Measurements from ENCODE around the gene RNF167. TPM values are rescaled to one million over a fixed set of nuclear protein-coding genes. Genes with fewer than 3 reads are reported as not detected.

Gene RNF167
- total RNA-seq, 1 experiment from 2014 or later, result 31.8 TPM

- DNase-seq (ENCODE audit: low read depth), result no peak
These were observed 38.7 kb downstream of the RNF167 start for GRCh38 chr17:4978726-4979125.

- peak; percentile 53 for DNase-seq (ENCODE audit: low read depth)
These were observed 40.7 kb downstream of the RNF167 start for GRCh38 chr17:4980644-4981216.

GRCh38 chr17:4982305-4982704 is 42.2 kb downstream of the RNF167 start:
- DNase-seq (ENCODE audit: low read depth), result no peak

- DNase-seq (ENCODE audit: low read depth), result no peak
These were observed 46.3 kb downstream of the RNF167 start for GRCh38 chr17:4986403-4986802.

- DNase-seq (ENCODE audit: low read depth), result peak; percentile 88
These were observed 47.1 kb downstream of the RNF167 start, which contains the start of gene CAMTA2 for GRCh38 chr17:4986951-4987766. Gene CAMTA2, minus strand, starts transcription at chr17:4987675. Its CDS starts 1,453 bp downstream, at chr17:4986222.

GRCh38 chr17:4987767-4988567 is 47.9 kb downstream of the RNF167 start:
- no peak for DNase-seq (ENCODE audit: low read depth)

GRCh38 chr17:4994081-4994595 is 54.1 kb downstream of the RNF167 start:
- DNase-seq (ENCODE audit: low read depth), result no peak

Other genes with a start within 250 kb of the RNF167 start
- 31.8 and 35.1 TPM in 2 replicates for gene PELP1, start 236.1 kb upstream of the RNF167 start, total RNA-seq (2014; rRNA removed; shearing (Covaris generic))
- gene ARRB2, start 229.6 kb upstream of the RNF167 start, total RNA-seq (2014; rRNA removed; shearing (Covaris generic)), result 10.7 and 16.4 TPM in 2 replicates
- gene MED11, start 208.8 kb upstream of the RNF167 start, total RNA-seq (2014; rRNA removed; shearing (Covaris generic)), result 23.9 and 29.3 TPM in 2 replicates
- 1.1 TPM in 1 of 2 replicates, not detected in the other for gene ZMYND15, start 200.4 kb upstream of the RNF167 start, total RNA-seq (2014; rRNA removed; shearing (Covaris generic))
- 3.0 and 3.8 TPM in 2 replicates for gene CXCL16, start 200.3 kb upstream of the RNF167 start, total RNA-seq (2014; rRNA removed; shearing (Covaris generic))
- not detected in 2 replicates for gene TM4SF5, start 168.4 kb upstream of the RNF167 start, total RNA-seq (2014; rRNA removed; shearing (Covaris generic))
- not detected in 2 replicates for gene VMO1, start 153.9 kb upstream of the RNF167 start, total RNA-seq (2014; rRNA removed; shearing (Covaris generic))
- gene GLTPD2, start 151.3 kb upstream of the RNF167 start, total RNA-seq (2014; rRNA removed; shearing (Covaris generic)), result not detected in 2 replicates
- gene PSMB6, start 144.1 kb upstream of the RNF167 start, total RNA-seq (2014; rRNA removed; shearing (Covaris generic)), result 361 and 379 TPM in 2 replicates
- gene PLD2, start 133.1 kb upstream of the RNF167 start, total RNA-seq (2014; rRNA removed; shearing (Covaris generic)), result 3.7 and 9.2 TPM in 2 replicates
- 10.8 and 13.8 TPM in 2 replicates for gene MINK1, start 106.9 kb upstream of the RNF167 start, total RNA-seq (2014; rRNA removed; shearing (Covaris generic))
- gene C17orf107, start 40.7 kb upstream of the RNF167 start, total RNA-seq (2014; rRNA removed; shearing (Covaris generic)), result 0.17 TPM in 1 of 2 replicates, not detected in the other
- 1.1 TPM in 1 of 2 replicates, not detected in the other for gene CHRNE, start 37.2 kb upstream of the RNF167 start, total RNA-seq (2014; rRNA removed; shearing (Covaris generic))
- 0.23 TPM in 1 of 2 replicates, not detected in the other for gene GP1BA, start 8.0 kb upstream of the RNF167 start, total RNA-seq (2014; rRNA removed; shearing (Covaris generic))
- 82.4 and 112 TPM in 2 replicates for gene SLC25A11, start 222 bp upstream of the RNF167 start, total RNA-seq (2014; rRNA removed; shearing (Covaris generic))
- 1,218 and 1,358 TPM in 2 replicates for gene PFN1, start 8.3 kb downstream of the RNF167 start, total RNA-seq (2014; rRNA removed; shearing (Covaris generic))
- gene ENO3, start 10.9 kb downstream of the RNF167 start, total RNA-seq (2014; rRNA removed; shearing (Covaris generic)), result 1.8 and 5.2 TPM in 2 replicates
- 56.3 and 93.3 TPM in 2 replicates for gene SPAG7, start 27.5 kb downstream of the RNF167 start, total RNA-seq (2014; rRNA removed; shearing (Covaris generic))
- gene CAMTA2, start 47.4 kb downstream of the RNF167 start, total RNA-seq (2014; rRNA removed; shearing (Covaris generic)), result 4.3 and 8.5 TPM in 2 replicates
- gene INCA1, start 57.3 kb downstream of the RNF167 start, total RNA-seq (2014; rRNA removed; shearing (Covaris generic)), result 0.23 TPM in 1 of 2 replicates, not detected in the other
- gene KIF1C, start 57.7 kb downstream of the RNF167 start, total RNA-seq (2014; rRNA removed; shearing (Covaris generic)), result 32.3 and 46.6 TPM in 2 replicates
- gene SLC52A1, start 95.2 kb downstream of the RNF167 start, total RNA-seq (2014; rRNA removed; shearing (Covaris generic)), result not detected in 2 replicates
- not detected in 2 replicates for gene ZFP3, start 138.2 kb downstream of the RNF167 start, total RNA-seq (2014; rRNA removed; shearing (Covaris generic))
- 17.7 and 20.4 TPM in 2 replicates for gene ZNF232, start 171.6 kb downstream of the RNF167 start, total RNA-seq (2014; rRNA removed; shearing (Covaris generic))
- gene USP6, start 175.8 kb downstream of the RNF167 start, total RNA-seq (2014; rRNA removed; shearing (Covaris generic)), result not detected in 2 replicates